NCI-H2196 treated with DMSO at 0.1 percent for 48 hours (cell line): ENCODE data around the gene BCL11A.

Source experiments
- DNase-seq: peaks from one replicate; lab custom pipeline; 2025; ENCODE audit not compliant: unreplicated experiment; lab: John Stamatoyannopoulos, UW

Gene BCL11A

GRCh38 chr2:60509066-60509465, 44.4 kb downstream of the BCL11A start:
- DNase-seq: no peak

- no peak for DNase-seq
Measured at GRCh38 chr2:60508339-60508917, 45.0 kb downstream of the BCL11A start.

GRCh38 chr2:60507211-60507965, 46.1 kb downstream of the BCL11A start:
- no peak for DNase-seq

GRCh38 chr2:60505880-60506260, 47.6 kb downstream of the BCL11A start:
- DNase-seq: no peak

- DNase-seq: no peak
Measured at GRCh38 chr2:60505240-60505879, 48.1 kb downstream of the BCL11A start.

- DNase-seq: no peak
Measured at GRCh38 chr2:60504049-60504448, 49.4 kb downstream of the BCL11A start.

GRCh38 chr2:60502144-60502543, 51.3 kb downstream of the BCL11A start:
- no peak for DNase-seq

- no peak for DNase-seq
Measured at GRCh38 chr2:60500861-60501260, 52.6 kb downstream of the BCL11A start.

GRCh38 chr2:60499651-60500265, 53.7 kb downstream of the BCL11A start:
- DNase-seq: no peak

- no peak for DNase-seq
Measured at GRCh38 chr2:60498816-60499429, 54.5 kb downstream of the BCL11A start.

- no peak for DNase-seq
Measured at GRCh38 chr2:60498127-60498815, 55.2 kb downstream of the BCL11A start.

- DNase-seq: no peak
Measured at GRCh38 chr2:60497500-60497899, 56.0 kb downstream of the BCL11A start.

GRCh38 chr2:60496956-60497355, 56.5 kb downstream of the BCL11A start:
- no peak for DNase-seq

- DNase-seq: no peak
Measured at GRCh38 chr2:60496475-60496874, 57.0 kb downstream of the BCL11A start.

GRCh38 chr2:60495041-60495625, 58.3 kb downstream of the BCL11A start:
- no peak for DNase-seq

- DNase-seq: no peak
Measured at GRCh38 chr2:60493804-60494387, 59.6 kb downstream of the BCL11A start.

GRCh38 chr2:60492548-60492947, 60.9 kb downstream of the BCL11A start:
- DNase-seq: no peak

GRCh38 chr2:60490848-60491247, 62.6 kb downstream of the BCL11A start:
- no peak for DNase-seq

- no peak for DNase-seq
Measured at GRCh38 chr2:60490441-60490840, 63.0 kb downstream of the BCL11A start.

- DNase-seq: no peak
Measured at GRCh38 chr2:60489289-60489688, 64.2 kb downstream of the BCL11A start.
